ENCODE measurements around the gene MEP1A. TPM values are rescaled to one million over a fixed set of nuclear protein-coding genes. Genes with fewer than 3 reads are reported as not detected.

Gene MEP1A
- total RNA-seq, 2 experiments from 2014 or later = not detected

DNA sequence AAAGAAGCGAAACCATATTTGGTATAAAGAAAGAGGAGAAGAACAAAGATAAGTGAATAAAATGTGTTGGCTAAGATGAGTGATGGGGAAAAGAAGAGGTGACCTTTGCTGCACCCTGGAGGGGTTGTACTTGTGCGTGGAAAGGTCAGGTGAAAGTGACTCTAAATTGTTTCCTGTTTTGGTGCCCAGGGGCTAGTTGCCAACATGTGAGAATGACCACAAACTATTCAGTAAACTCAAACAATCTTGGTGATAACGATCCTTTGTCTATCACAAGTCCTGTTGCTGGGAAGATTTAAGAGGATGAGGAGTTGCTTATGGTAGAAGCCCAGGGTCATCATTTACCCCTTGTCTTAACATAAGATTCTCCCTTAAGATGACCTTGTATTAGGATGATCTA, 70.6 kb downstream of the MEP1A start:
- no peak for DNase-seq
- ChIA-PET POLR2A (no interaction called here), CTCF (interaction anchor here (0.6 kb wide), 1 partner anchor 891 kb away, joined by 3 read pairs; no protein-coding TSS in a partner anchor)
- Mint-ChIP-seq H3K27me3 (no peaks in the 10 kb centered on the region), H3K9me3 (no peaks in the 10 kb centered on the region), H3K4me3 (no peak overlapping the region), H3K27ac (no peak overlapping the region), H3K4me1 (no peaks in the 10 kb centered on the region), H3K36me3 (ENCODE audit: low read depth) (no peaks in the 10 kb centered on the region)

DNA sequence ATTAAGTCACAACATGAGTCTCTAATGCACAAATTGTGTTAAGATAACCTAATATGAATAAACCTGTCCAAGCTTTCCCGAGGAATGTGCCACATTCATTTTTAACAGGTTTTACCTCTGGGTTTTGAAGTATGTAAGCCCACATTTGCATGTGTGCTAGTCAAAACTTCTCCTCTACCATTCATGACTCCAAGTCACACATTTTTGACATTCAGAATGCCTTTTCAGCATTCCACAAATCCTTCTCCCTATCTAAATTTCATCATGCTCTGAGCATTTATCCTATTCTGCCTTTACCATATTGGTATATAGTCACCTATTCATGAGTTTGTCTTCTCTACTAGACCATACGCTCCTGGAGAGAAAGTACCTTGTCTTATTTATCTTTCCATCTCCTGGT, 72.0 kb downstream of the MEP1A start:
- Mint-ChIP-seq H3K27ac (no peak overlapping the region), H3K36me3 (ENCODE audit: low read depth) (no peaks in the 10 kb centered on the region), H3K4me1 (no peaks in the 10 kb centered on the region), H3K9me3 (no peaks in the 10 kb centered on the region), H3K27me3 (no peaks in the 10 kb centered on the region), H3K4me3 (no peak overlapping the region)
- ChIA-PET POLR2A (no interaction called here), CTCF (interaction anchor here (1.5 kb wide), 1 partner anchor 17 kb away, joined by 3 read pairs; no protein-coding TSS in a partner anchor)
- DNase-seq = no peak

DNA sequence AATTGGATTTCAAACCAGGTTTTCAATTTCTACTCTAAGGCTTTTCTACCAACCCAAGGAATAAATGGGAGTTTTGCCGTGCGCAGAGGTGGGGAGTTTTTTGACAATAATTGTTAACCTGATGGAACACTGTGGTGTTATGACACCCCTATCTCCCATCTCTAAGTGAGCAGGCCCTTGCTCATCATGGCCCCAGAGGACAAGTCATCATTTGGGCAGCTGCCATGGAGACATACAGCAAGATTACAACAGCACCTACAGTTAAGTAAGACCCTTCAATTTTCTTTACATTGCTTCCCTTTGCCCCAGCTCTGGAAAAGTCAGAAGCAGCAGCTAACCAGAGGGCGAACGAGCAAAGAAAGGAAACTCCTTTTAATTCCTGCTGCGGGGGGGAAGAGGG, 74.2 kb downstream of the MEP1A start:
- H3K36me3 Mint-ChIP-seq (ENCODE audit: low read depth) = no peaks in the 10 kb centered on the region
- no peak overlapping the region for H3K4me3 Mint-ChIP-seq
- POLR2A ChIA-PET = no interaction called here
- CTCF ChIA-PET = no interaction called here
- H3K9me3 Mint-ChIP-seq = no peaks in the 10 kb centered on the region
- H3K27ac Mint-ChIP-seq = no peak overlapping the region
- H3K4me1 Mint-ChIP-seq = no peaks in the 10 kb centered on the region
- peaks cover 2% of the 10 kb centered on the region for H3K27me3 Mint-ChIP-seq
- no peak for DNase-seq

DNA sequence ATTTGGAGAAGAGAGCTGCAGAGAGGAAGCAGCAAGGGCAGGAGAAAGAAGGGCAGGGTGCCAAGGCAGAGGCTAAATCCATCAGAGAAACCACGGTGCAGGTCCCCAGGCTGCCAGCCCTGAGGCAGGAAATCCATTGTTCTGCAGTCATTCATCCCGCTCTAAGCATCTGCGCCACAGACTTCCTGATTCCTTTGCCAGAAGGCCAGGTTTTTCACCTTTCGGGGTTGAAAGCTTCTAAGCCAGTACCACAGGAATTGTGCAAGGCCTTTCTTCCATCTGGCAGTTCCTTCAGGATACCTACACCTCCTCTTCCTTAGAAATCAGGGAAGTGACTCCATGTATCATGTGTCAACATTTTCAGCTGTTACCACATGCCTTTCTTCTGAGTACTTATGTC, 82.9 kb downstream of the MEP1A start:
- ChIA-PET POLR2A (no interaction called here), CTCF (interaction anchor here (0.5 kb wide), 1 partner anchor 93 kb away, joined by 3 read pairs; no protein-coding TSS in a partner anchor)
- no peaks in the 10 kb centered on the region for H3K4me1 Mint-ChIP-seq
- no peak overlapping the region for H3K4me3 Mint-ChIP-seq
- no peaks in the 10 kb centered on the region for H3K9me3 Mint-ChIP-seq
- H3K27me3 Mint-ChIP-seq = peaks cover 5% of the 10 kb centered on the region
- no peaks in the 10 kb centered on the region for H3K36me3 Mint-ChIP-seq (ENCODE audit: low read depth)
- no peak overlapping the region for H3K27ac Mint-ChIP-seq
- DNase-seq = no peak

DNA sequence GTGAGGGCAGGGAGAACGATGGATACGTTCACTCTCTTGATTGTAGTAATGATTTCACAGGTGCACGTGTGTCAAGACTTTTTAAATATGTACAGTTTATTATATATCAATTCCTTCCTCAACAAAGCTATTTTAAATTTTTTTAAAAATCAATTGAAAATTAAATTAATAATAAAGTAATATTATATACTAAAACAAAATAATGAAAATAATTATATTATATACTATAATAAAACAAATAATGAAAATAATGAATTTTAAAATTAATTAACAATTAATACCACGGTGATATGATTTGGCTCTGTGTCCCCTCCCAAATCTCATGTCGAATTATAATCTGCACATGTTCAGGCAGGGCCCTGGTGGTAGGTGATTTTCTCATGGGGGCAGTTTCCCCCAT, 85.8 kb downstream of the MEP1A start:
- ChIA-PET CTCF (no interaction called here), POLR2A (no interaction called here)
- H3K4me3 Mint-ChIP-seq = no peak overlapping the region
- H3K4me1 Mint-ChIP-seq = no peaks in the 10 kb centered on the region
- no peaks in the 10 kb centered on the region for H3K9me3 Mint-ChIP-seq
- peaks cover 4% of the 10 kb centered on the region for H3K27me3 Mint-ChIP-seq
- H3K27ac Mint-ChIP-seq = no peak overlapping the region
- no peaks in the 10 kb centered on the region for H3K36me3 Mint-ChIP-seq (ENCODE audit: low read depth)
- DNase-seq = no peak

DNA sequence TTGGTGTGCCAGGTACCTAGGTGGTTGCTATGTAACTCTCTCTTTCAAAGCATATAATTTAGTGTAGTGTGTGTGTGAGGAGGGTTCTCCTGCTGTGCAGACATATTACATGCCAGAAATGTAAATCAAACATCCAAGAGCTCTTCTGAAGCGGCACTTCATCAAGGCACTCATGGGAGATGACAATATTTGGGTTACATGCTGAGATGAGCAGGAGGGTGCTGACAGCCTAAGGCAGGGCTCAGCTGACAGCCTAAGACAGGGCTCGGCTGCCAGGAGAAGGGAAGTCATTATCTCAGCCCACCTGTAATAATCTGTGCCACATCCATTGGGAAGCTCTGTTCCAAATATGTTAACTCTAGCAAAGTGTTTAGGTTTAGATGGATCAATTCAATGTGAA, 89.5 kb downstream of the MEP1A start:
- Mint-ChIP-seq H3K36me3 (ENCODE audit: low read depth) (no peaks in the 10 kb centered on the region), H3K27ac (no peak overlapping the region), H3K4me1 (no peaks in the 10 kb centered on the region), H3K9me3 (no peaks in the 10 kb centered on the region), H3K27me3 (peaks cover 4% of the 10 kb centered on the region), H3K4me3 (no peak overlapping the region)
- CTCF ChIA-PET = no interaction called here
- POLR2A ChIA-PET = no interaction called here
- DNase-seq = no peak

DNA sequence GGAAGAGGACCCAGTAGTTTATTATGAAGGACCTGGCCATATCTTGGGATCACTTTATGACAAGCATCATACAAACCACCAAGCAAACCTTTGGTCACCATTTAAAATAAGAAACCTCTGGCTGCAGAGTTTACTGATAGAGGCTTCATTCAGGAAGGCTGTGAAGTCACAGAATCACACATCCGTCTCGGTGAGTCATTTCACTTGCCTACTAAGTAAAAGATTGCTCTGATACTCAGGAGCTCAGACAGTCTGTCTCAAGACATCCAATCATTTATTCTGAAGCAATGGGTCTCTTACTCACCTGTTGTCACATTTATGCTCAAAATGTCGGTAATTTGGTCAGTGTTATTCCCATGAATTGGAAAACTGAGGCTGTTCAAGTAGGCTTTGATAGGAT, 94.8 kb downstream of the MEP1A start:
- DNase-seq = no peak
- H3K27me3 Mint-ChIP-seq = no peaks in the 10 kb centered on the region
- CTCF ChIA-PET = no interaction called here
- H3K27ac Mint-ChIP-seq = no peak overlapping the region
- H3K4me1 Mint-ChIP-seq = no peaks in the 10 kb centered on the region
- H3K4me3 Mint-ChIP-seq = no peak overlapping the region
- POLR2A ChIA-PET = no interaction called here
- no peaks in the 10 kb centered on the region for H3K36me3 Mint-ChIP-seq (ENCODE audit: low read depth)
- no peaks in the 10 kb centered on the region for H3K9me3 Mint-ChIP-seq

DNA sequence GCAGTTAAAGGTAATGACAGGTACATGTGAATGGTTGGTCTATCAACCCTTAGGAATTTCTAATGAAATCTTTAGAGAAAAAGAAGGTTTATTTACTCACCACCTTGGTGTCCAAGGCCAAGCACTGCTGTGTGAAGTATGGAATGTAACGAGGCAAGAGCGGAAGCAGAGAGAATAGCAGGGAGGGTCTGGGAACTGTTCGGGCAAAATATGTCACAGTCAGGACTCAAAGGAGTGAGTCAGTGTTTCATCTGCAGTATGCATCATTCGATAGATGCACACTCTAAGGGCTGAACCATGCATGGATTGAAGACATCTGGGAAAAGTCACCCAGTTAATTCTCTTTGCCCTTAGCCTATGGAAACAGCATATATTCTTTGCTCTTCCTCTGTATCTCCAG, 95.4 kb downstream of the MEP1A start:
- ChIA-PET CTCF (no interaction called here), POLR2A (no interaction called here)
- no peaks in the 10 kb centered on the region for H3K4me1 Mint-ChIP-seq
- H3K27ac Mint-ChIP-seq = no peak overlapping the region
- no peaks in the 10 kb centered on the region for H3K9me3 Mint-ChIP-seq
- H3K27me3 Mint-ChIP-seq = no peaks in the 10 kb centered on the region
- no peak for DNase-seq
- H3K4me3 Mint-ChIP-seq = no peak overlapping the region
- no peaks in the 10 kb centered on the region for H3K36me3 Mint-ChIP-seq (ENCODE audit: low read depth)

Other genes starting within 250 kb of the MEP1A start
- gene CYP39A1, start 140.6 kb upstream of the MEP1A start, total RNA-seq = not detected
- gene SLC25A27, start 140.4 kb upstream of the MEP1A start, total RNA-seq = not detected
- gene TDRD6, start 105.5 kb upstream of the MEP1A start, total RNA-seq = not detected
- gene PLA2G7, start 58.0 kb upstream of the MEP1A start, total RNA-seq = not detected
- not detected for gene ANKRD66, start 46.5 kb upstream of the MEP1A start, total RNA-seq
- gene ADGRF5, start 128.5 kb downstream of the MEP1A start, total RNA-seq = not detected
- gene ADGRF1, start 248.9 kb downstream of the MEP1A start, total RNA-seq = not detected